Measurements from ENCODE around the gene MDH1.

DNA sequence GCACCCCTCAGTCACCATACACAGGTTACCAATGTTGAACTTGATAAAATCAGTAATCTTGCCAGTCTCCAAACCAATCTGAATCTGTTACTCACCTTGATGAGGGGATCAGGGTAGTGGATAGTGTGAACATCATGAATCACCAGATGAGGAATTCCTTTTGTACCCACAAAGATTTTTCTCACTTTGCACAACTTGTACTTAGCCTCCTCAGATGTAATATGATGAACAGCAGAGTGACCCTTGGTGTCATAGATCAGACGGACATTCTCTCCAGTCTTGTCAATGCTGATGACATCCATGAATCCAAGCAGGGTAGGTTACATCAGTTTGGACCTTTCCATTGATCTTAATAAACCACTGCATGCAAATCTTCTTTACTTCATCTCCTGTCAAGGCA is 54.7 kb downstream of the MDH1 start:
- TF ChIP-seq, protein P1, sequence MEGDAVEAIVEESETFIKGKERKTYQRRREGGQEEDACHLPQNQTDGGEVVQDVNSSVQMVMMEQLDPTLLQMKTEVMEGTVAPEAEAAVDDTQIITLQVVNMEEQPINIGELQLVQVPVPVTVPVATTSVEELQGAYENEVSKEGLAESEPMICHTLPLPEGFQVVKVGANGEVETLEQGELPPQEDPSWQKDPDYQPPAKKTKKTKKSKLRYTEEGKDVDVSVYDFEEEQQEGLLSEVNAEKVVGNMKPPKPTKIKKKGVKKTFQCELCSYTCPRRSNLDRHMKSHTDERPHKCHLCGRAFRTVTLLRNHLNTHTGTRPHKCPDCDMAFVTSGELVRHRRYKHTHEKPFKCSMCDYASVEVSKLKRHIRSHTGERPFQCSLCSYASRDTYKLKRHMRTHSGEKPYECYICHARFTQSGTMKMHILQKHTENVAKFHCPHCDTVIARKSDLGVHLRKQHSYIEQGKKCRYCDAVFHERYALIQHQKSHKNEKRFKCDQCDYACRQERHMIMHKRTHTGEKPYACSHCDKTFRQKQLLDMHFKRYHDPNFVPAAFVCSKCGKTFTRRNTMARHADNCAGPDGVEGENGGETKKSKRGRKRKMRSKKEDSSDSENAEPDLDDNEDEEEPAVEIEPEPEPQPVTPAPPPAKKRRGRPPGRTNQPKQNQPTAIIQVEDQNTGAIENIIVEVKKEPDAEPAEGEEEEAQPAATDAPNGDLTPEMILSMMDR (IDR thresholded peaks at IDR 0.05; ENCODE audit: low read length) = no peak
- TF ChIP-seq EZH2 (IDR thresholded peaks at IDR 0.05; ENCODE audit: borderline replicate concordance, low read length) = no peak

Measured in OCI-LY1 (cell line).